GM12865 (cell line): ENCODE measurements around the gene RNASE7.
A peak's percentile ranks its signal among the peaks of the same experiment; 100 is the strongest.
"Not testable (repeated sequence)": the region's sequence is repeated elsewhere in the genome, so short reads cannot be mapped to it uniquely, and the experiment has no call there.

Experiments used
- DNase-seq: peaks from one replicate; pipeline ENCODE4 v3.0.0; 2010; ENCODE audit warnings: low read depth
- H3K4me3 ChIP-seq: 2 replicates; pipeline ENCODE4 v1.5.1; 2011; ENCODE audit warnings: mild to moderate bottlenecking, low read depth, low read length, control low read depth
- TF ChIP-seq, protein P1 (sequence below): IDR thresholded peaks from 2 replicates; pipeline ENCODE4 v1.5.1; 2011; ENCODE audit warnings: low read length, control low read depth, low read depth, inconsistent platforms; ENCODE audit not compliant: insufficient read depth; ENCODE audit errors: missing control alignments

RNASE7 gene

DNA sequence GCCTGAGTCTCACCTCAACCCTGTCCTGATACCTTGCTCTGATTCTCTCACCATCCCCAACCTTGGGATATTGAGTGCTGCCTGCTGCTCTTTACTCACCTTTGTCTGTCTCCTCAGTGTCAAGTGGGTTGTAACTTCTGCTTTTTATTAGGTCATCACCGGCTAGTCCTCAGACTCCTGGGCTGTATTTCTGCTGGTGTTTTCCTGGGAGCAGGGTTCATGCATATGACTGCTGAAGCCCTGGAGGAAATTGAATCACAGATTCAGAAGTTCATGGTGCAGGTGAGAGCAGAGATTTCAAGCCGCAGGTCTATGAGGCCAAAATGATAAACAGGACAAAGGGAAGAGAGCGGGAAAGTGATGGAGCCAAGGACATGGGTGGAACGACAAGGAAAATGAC lies 42.6 kb upstream of the RNASE7 start:
- H3K4me3 ChIP-seq, result no peak overlapping the region
- TF ChIP-seq, protein P1, sequence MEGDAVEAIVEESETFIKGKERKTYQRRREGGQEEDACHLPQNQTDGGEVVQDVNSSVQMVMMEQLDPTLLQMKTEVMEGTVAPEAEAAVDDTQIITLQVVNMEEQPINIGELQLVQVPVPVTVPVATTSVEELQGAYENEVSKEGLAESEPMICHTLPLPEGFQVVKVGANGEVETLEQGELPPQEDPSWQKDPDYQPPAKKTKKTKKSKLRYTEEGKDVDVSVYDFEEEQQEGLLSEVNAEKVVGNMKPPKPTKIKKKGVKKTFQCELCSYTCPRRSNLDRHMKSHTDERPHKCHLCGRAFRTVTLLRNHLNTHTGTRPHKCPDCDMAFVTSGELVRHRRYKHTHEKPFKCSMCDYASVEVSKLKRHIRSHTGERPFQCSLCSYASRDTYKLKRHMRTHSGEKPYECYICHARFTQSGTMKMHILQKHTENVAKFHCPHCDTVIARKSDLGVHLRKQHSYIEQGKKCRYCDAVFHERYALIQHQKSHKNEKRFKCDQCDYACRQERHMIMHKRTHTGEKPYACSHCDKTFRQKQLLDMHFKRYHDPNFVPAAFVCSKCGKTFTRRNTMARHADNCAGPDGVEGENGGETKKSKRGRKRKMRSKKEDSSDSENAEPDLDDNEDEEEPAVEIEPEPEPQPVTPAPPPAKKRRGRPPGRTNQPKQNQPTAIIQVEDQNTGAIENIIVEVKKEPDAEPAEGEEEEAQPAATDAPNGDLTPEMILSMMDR, result no peak

DNA sequence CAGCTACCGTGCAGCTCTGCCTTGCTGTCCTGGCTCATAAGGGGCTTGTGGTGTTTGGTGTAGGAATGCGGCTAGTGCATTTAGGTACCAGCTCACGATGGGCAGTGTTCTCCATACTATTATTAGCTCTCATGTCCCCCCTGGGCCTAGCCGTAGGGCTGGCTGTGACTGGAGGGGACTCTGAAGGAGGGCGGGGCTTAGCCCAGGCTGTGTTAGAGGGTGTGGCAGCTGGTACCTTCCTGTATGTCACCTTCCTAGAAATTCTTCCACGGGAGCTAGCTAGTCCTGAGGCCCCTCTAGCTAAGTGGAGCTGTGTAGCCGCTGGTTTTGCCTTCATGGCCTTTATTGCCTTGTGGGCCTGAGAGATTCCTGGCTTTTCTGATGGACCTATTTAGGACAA lies 40.9 kb upstream of the RNASE7 start:
- H3K4me3 ChIP-seq, result no peak overlapping the region
- TF ChIP-seq, protein P1, result no peak
- no peak for DNase-seq

More for the DNA sequence above, 42.6 kb upstream of the RNASE7 start:
- no peak for DNase-seq

DNA sequence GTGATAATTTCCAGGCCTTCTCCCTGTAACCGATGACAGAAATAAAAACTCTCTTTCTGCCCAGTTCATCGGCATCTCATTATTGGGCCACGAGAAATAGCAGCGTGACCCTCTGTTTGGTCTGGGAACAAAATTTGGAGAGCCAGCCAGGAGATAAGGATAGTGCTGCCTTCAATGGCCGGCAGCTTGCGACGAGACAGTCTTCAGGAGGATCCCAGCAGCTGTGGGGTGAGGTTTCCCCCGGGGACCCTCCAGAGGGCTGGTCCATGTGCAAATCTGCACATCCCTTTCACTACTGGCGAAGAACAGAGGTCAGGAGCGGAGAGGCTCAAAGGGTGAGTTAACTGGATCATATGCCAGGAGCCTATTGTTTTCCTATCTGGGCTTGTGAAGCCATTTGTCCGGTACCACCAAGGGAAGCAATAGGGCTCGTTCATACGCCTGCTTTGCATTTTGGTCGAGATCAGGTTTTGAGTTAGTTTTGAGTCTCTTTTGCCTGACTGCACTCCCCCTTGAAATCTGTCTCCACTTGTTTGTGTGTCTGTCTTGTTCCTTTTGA lies 38.3 kb upstream of the RNASE7 start:
- no peak overlapping the region for H3K4me3 ChIP-seq
- no peak for DNase-seq
- TF ChIP-seq, protein P1, result no peak

DNA sequence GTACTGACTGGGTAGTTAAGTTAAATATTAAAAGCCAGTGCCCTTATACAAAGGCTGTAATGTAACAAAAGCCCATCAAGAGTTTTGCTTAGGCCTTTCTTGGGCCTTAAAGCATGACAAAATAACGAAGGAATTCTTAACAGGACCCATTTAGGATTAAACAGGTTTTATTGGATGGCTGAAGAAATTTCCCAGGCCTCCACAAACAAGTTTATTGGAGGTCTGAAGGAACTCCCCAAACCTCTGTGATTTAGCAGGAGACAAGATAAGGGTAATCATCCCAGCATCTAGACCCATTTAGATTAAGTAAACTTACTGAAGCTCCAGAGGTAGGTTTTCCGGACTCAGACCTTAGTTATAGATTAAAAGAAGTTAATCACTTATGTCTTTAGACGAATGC lies 32.4 kb upstream of the RNASE7 start:
- DNase-seq, H3K4me3 ChIP-seq: not testable (repeated sequence)

DNA sequence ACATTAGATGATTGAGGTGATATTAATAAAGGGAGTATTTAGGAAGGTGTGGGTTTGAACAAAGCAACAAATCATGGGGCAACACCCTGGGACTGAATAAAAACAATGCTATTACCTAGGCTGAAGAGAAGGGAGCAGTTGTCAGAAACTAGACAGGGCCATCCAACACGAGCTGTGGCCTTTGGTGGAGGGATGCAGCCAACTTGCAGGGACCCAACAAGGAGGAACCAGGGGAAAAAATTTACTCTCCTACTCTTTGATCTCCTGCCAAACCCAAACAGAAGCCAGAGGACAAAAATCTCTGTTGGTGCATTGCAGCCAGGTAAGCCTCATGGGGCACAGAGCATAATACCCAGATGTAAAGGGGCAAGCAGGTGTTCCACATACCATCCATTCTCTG lies 31.0 kb upstream of the RNASE7 start:
- TF ChIP-seq, protein P1, result no peak
- DNase-seq, result no peak
- no peak overlapping the region for H3K4me3 ChIP-seq

DNA sequence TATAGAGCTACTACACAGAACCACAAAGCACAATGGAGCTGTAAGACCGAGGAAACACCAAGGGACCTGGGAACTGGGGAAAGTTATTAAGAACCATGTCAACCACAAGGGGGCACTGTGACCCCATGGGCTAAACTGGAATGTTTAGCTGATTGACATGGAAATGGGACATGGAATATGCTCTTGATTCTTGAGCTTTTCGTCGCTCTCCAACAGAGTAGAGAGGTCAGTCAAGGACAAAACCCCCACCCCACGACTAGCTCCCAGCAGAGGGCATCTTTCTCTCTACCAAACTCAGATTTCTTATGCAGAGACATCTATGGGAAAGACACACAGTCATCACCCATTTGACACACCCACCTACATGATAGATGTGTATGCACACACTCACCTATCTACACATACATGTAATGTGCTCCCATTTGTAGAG lies 27.4 kb upstream of the RNASE7 start:
- no peak overlapping the region for H3K4me3 ChIP-seq
- TF ChIP-seq, protein P1, result peak; percentile 85
- peak; percentile 79 for DNase-seq

DNA sequence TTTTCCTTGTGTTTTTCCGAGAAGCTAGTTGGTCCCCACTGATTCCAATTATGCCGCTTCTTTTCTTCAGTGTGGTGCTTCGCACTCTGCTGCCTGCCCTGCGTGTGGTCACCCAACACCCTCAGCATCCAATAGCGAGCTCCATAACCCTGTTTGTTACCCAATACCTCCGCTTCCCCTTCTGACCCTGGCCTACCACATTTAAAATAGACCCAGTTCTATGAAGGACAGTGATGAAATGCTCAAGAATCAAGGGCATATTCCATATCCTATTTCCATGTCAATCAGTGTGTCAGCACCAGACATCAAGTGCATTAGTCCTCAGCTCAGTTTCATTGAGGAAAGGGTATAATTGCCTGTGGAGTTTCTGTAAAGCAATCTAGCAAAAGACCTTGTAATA lies 26.9 kb upstream of the RNASE7 start:
- DNase-seq, result no peak
- no peak overlapping the region for H3K4me3 ChIP-seq
- TF ChIP-seq, protein P1, result no peak
